NCI-H2171 (cell line): Measurements from ENCODE around the gene DDOST.
A peak's percentile ranks its signal among the peaks of the same experiment; 100 is the strongest.

Experiments used
- DNase-seq: peaks from one replicate; lab custom pipeline; 2025; lab: John Stamatoyannopoulos, UW

DDOST gene

DNA sequence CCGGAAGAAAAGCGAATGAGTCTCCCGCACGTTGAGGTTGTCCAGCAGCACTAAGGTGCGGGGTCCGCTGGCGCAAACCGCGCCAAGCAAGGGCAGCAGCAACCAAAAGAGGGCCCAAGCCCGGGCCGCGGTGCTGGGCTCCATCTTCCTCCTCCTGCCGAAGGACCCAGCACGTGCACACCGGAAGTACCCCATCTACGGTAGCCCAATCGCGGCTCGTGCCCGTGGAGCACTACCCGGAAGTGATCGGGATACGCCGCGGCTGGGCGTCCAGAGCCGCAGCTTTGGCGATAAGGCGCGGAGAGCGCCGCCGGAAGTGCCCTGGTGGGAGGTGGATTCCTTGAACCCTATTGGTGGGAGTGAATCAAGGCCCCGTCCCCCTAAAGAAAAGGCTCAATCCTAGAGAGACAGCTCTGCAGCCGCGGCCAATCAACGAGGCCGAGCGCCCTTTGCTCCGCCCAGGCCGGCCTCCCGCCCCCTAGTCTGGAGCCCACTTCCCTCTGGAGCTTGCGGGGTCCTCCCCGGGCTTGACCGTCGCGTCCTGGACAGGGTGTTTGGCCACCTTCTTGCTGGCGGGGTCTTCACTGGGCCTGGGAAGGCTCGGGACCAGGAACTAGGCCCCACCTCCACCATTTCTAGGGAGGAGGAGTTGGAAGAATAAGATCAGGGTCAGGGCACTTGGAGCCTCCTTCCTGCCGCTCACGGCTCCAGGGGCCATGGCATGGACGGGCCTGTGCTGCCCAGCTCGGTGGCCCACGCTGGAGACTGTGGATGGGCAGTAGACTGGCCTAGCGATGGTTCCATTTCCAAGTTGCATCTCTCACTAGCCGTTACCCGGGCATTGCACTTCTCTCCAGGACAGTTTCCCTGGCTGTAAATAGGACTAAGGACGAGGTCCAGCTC lies at the start of gene DDOST:
TSS of gene DDOST (minus strand) at position 163 of the 903 bp plus-strand sequence. CDS start at position 144, 19 bp downstream.
- DNase-seq: peak; percentile 96

- no peak for DNase-seq
Observed at GRCh38 chr1:20710469-20711284, 49.5 kb upstream of the DDOST start.

DNA sequence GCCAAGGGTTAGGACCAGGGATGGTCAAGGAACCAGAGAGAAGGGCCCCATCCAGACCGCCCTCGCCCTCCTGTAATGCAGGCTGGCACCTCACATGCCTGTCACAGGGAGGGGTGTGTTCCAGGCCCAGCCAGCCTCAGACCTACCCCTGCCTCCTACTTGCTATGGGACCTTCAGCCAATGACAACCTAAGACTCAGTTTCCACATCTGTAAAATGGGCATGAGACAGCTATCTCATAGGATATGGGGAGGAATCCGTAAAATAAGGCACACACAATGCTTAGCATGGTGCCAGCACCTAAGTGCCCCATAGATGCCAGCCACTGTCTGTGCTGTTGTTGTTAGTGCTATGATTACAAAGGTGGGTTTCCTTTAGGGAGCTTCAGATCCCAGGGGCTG lies 48.7 kb upstream of the DDOST start:
- no peak for DNase-seq

GRCh38 chr1:20708891-20709290 lies 47.7 kb upstream of the DDOST start:
- DNase-seq: no peak

GRCh38 chr1:20708057-20708456 lies 46.9 kb upstream of the DDOST start:
- DNase-seq: no peak

GRCh38 chr1:20706841-20707240 lies 45.7 kb upstream of the DDOST start:
- no peak for DNase-seq

GRCh38 chr1:20705203-20705755 lies 44.1 kb upstream of the DDOST start:
- DNase-seq: no peak

GRCh38 chr1:20704390-20705202 lies 43.4 kb upstream of the DDOST start:
- no peak for DNase-seq

GRCh38 chr1:20703124-20703756 lies 42.1 kb upstream of the DDOST start:
- DNase-seq: no peak

DNA sequence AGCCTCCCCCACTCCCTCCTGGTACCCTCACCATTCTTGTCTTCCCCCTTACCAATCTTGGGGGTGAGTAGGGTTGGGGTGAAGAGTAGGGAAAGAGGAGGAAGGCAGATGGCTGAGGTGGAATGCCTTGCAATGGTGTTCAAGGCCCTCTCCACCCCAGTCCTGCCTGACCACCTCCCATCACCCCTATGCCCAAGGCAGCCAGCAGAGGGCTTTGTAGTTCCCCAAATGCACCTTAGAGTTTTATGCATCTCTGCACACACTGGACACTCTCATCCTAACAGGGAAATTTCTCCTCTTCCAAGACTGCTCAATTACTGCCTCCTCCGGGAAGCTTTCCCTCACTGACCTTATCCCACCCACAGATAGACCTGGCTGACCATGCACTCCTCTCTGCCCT lies 41.2 kb upstream of the DDOST start:
- no peak for DNase-seq

GRCh38 chr1:20701847-20702246 lies 40.7 kb upstream of the DDOST start:
- no peak for DNase-seq

DNA sequence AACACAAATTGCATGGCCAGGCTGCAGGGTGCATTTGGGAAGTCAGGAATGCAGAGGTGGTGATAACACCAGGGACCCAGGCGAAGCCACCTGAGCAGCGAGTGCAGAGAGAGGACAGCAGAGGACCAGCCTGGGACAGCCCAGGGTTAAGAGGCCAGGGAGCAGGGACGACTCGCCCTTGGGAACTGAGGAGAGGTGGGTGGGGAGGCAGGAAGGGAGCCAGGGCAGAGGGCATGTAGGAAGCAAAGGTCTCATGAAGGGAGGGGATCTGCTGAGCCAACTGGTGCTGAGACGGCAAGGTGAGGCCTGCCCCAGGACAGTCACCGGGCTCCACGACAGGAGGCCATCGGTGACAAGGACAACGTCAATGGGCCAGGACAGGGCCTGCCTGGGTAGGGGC lies 40.3 kb upstream of the DDOST start:
- DNase-seq: no peak

GRCh38 chr1:20700636-20701215 lies 39.6 kb upstream of the DDOST start:
- no peak for DNase-seq

- no peak for DNase-seq
Observed at GRCh38 chr1:20699558-20699957, 38.4 kb upstream of the DDOST start.

DNA sequence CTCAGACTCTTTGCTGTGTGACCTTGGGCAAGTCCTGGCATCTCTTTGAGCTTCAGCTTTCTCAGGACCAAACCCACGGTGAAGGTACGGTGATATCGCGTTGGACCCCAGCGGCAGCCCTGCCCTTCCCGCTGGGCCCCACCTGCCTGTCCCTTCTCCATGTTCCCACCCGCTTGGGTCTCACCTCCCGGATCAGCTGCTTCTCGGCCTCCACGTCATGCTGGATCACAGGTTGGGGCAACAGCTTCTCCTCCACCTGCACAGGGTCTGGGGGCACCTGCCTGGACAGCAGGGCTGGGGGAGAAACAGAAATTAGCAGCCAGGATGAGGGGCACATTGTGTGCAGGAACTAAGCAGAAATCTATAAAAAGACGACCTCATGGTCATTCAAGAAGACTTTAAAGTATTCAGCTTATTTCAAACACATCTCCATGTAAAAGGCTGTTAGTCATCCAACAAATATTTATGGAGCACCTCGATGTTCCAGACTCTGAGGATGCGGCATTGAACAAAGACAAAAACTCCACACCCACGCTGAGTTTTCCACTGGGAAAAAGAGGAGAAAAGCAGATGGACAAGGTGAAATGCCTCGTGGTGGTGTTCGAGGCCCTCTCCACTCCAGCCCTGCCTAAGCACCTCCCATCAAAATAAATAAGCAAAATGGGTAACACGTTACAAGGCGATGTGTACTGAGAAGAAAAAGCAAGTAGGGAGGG lies 37.2 kb upstream of the DDOST start:
- no peak for DNase-seq

- DNase-seq: no peak
Observed at GRCh38 chr1:20697563-20697962, 36.4 kb upstream of the DDOST start.

DNA sequence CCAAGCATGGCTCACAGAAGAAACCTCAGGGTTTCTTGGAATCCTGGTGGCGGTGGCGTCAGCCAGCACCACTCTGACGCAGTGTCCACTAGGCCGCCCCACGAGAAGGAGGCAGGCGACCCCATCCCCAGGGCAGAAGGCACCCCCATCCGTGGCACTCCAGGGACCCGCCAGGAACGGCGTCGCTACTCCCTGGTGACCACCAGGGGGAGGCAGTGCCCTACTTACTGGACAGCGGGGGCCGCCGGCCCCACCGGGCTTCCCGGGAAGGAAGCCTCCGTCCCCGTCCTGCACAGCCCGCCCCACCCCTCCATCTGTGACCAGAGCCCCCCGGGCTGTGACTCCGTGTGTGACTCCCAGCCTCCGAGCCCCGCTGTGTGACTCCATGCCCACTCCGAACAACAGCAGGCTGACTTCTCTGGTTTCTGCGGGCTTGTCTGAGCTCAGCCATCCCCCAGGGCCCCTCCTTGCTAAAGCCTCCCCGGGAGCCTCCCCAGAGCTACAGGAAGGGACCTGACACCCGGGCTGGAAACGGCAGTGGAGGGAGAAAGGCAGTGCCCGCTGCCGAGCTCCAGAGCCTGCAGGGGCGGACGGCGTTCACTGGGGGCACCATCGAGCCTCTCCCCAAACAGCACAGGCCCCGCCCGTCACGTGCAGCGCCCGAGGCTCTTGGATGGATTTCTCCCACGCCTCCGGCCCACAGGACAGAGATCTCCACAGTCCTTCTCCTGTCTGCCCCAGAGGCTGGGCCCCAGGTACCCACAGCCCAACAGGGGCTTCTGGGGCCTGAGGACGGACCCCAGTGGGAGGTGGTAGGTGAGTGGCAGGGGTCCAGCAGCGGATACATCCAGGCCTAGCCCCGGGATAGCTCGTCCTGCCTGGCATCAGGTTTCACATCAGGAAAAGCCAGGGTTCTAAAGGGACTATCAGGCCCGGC lies 35.5 kb upstream of the DDOST start:
- peak; percentile 92 for DNase-seq

- no peak for DNase-seq
Observed at GRCh38 chr1:20695515-20695914, 34.3 kb upstream of the DDOST start.

- no peak for DNase-seq
Observed at GRCh38 chr1:20693623-20694022, 32.5 kb upstream of the DDOST start.
